Activated CD4-positive, alpha-beta T cell treated with anti-CD3 and anti-CD28 coated beads, Interleukin-2, amount 50 U/mL, for 16 hours (primary cell): ENCODE results near the gene TRA2B.
"Not testable (repeated sequence)": the region's sequence is repeated elsewhere in the genome, so short reads cannot be mapped to it uniquely, and the experiment has no call there.

Experiments used
- DNase-seq: peaks from one replicate; pipeline ENCODE4 v3.0.0-alpha.2; 2020

Gene TRA2B

GRCh38 chr3:185925353-185925752, 12.5 kb downstream of the TRA2B start:
- no peak for DNase-seq

- no peak for DNase-seq
These were observed 13.4 kb downstream of the TRA2B start for GRCh38 chr3:185924375-185924774.

GRCh38 chr3:185920184-185920583, 17.6 kb downstream of the TRA2B start:
- DNase-seq: no peak

- no peak for DNase-seq
These were observed 21.6 kb downstream of the TRA2B start for GRCh38 chr3:185916042-185916833.

- no peak for DNase-seq
These were observed 22.2 kb downstream of the TRA2B start for GRCh38 chr3:185915642-185916041.

GRCh38 chr3:185914911-185915629, 22.7 kb downstream of the TRA2B start:
- DNase-seq: no peak

GRCh38 chr3:185912929-185913901, 24.6 kb downstream of the TRA2B start:
- no peak for DNase-seq

- DNase-seq: no peak
These were observed 25.3 kb downstream of the TRA2B start for GRCh38 chr3:185912512-185912911.

- not testable (repeated sequence) for DNase-seq
These were observed 26.8 kb downstream of the TRA2B start for GRCh38 chr3:185911076-185911448.

GRCh38 chr3:185910322-185911075, 27.3 kb downstream of the TRA2B start:
- DNase-seq: not testable (repeated sequence)

GRCh38 chr3:185909913-185910312, 27.9 kb downstream of the TRA2B start:
- not testable (repeated sequence) for DNase-seq

GRCh38 chr3:185900228-185900627, 37.6 kb downstream of the TRA2B start:
- DNase-seq: no peak

- DNase-seq: no peak
These were observed 41.2 kb downstream of the TRA2B start for GRCh38 chr3:185896636-185897035.

GRCh38 chr3:185887066-185887465, 50.7 kb downstream of the TRA2B start:
- no peak for DNase-seq

- no peak for DNase-seq
These were observed 53.2 kb downstream of the TRA2B start for GRCh38 chr3:185884641-185885040.

GRCh38 chr3:185881926-185882325, 55.9 kb downstream of the TRA2B start:
- DNase-seq: no peak

GRCh38 chr3:185880600-185880999, 57.2 kb downstream of the TRA2B start:
- no peak for DNase-seq

GRCh38 chr3:185878920-185879319, 58.9 kb downstream of the TRA2B start:
- no peak for DNase-seq

GRCh38 chr3:185874119-185874518, 63.7 kb downstream of the TRA2B start:
- no peak for DNase-seq

- no peak for DNase-seq
These were observed 70.2 kb downstream of the TRA2B start for GRCh38 chr3:185867650-185868049.

- no peak for DNase-seq
These were observed 70.8 kb downstream of the TRA2B start for GRCh38 chr3:185866995-185867394.

GRCh38 chr3:185866555-185866954, 71.3 kb downstream of the TRA2B start:
- no peak for DNase-seq
